GM21723 (cell line): ENCODE data around the gene NSUN6.

ENCODE experiments used
- ATAC-seq: cut with Tn5 transposase; IDR thresholded peaks from one replicate; pipeline ENCODE4 v1.9.1; 2021; ENCODE audit warnings: mild to moderate bottlenecking, moderate library complexity; ENCODE audit not compliant: unreplicated experiment

Gene NSUN6

GRCh38 chr10:18651324-18652007 is at the start of gene NSUN6:
Gene NSUN6, minus strand, starts transcription at chr10:18651587. Its CDS starts 384 bp downstream, at chr10:18651203.
- peak; percentile 98 for ATAC-seq

- ATAC-seq, result no peak
These were observed 48.8 kb upstream of the NSUN6 start for GRCh38 chr10:18699849-18700840.

GRCh38 chr10:18690541-18690940 is 39.2 kb upstream of the NSUN6 start:
- no peak for ATAC-seq

- ATAC-seq, result no peak
These were observed 38.1 kb upstream of the NSUN6 start for GRCh38 chr10:18689498-18689897.

GRCh38 chr10:18687706-18688105 is 36.3 kb upstream of the NSUN6 start:
- ATAC-seq, result no peak

- no peak for ATAC-seq
These were observed 35.8 kb upstream of the NSUN6 start for GRCh38 chr10:18687195-18687594.

- no peak for ATAC-seq
These were observed 34.2 kb upstream of the NSUN6 start for GRCh38 chr10:18685555-18685954.

- ATAC-seq, result no peak
These were observed 33.6 kb upstream of the NSUN6 start for GRCh38 chr10:18684953-18685352.

GRCh38 chr10:18684416-18684815 is 33.0 kb upstream of the NSUN6 start:
- no peak for ATAC-seq

- no peak for ATAC-seq
These were observed 32.0 kb upstream of the NSUN6 start for GRCh38 chr10:18683427-18683826.

GRCh38 chr10:18681971-18682411 is 30.6 kb upstream of the NSUN6 start:
- ATAC-seq, result no peak

- no peak for ATAC-seq
These were observed 30.0 kb upstream of the NSUN6 start for GRCh38 chr10:18681366-18681765.

- ATAC-seq, result no peak
These were observed 29.4 kb upstream of the NSUN6 start for GRCh38 chr10:18680754-18681153.

GRCh38 chr10:18675086-18675801 is 23.9 kb upstream of the NSUN6 start:
- ATAC-seq, result no peak

GRCh38 chr10:18668026-18668425 is 16.6 kb upstream of the NSUN6 start:
- ATAC-seq, result no peak

GRCh38 chr10:18666810-18667209 is 15.4 kb upstream of the NSUN6 start:
- no peak for ATAC-seq

GRCh38 chr10:18665815-18666558 is 14.6 kb upstream of the NSUN6 start:
- ATAC-seq, result no peak

GRCh38 chr10:18664841-18665478 is 13.6 kb upstream of the NSUN6 start:
- no peak for ATAC-seq

- ATAC-seq, result no peak
These were observed 9.5 kb upstream of the NSUN6 start for GRCh38 chr10:18660816-18661431.
